Activated T-cell treated with anti-CD3 and anti-CD28 coated beads, Interleukin-2, amount 50 U/mL, for 24 hours (primary cell): ENCODE data around the gene STUM.

Experiments used
- DNase-seq: peaks from one replicate; pipeline ENCODE4 v3.0.0-alpha.2; 2020
- H3K27ac Mint-ChIP-seq: 2 replicates; pipeline ENCODE4 v1.8.0; 2020; ENCODE audit warnings: mild to moderate bottlenecking, mixed read lengths
- H3K27me3 Mint-ChIP-seq: 2 replicates; pipeline ENCODE4 v1.8.0; 2020; ENCODE audit warnings: mixed read lengths
- H3K36me3 Mint-ChIP-seq: 2 replicates; pipeline ENCODE4 v1.8.0; 2020; ENCODE audit warnings: low read depth, mixed read lengths
- H3K4me1 Mint-ChIP-seq: 2 replicates; pipeline ENCODE4 v1.8.0; 2020; ENCODE audit warnings: low read depth, mixed read lengths
- H3K4me3 Mint-ChIP-seq: 2 replicates; pipeline ENCODE4 v1.8.0; 2020; ENCODE audit warnings: mild to moderate bottlenecking, moderate library complexity, mixed read lengths
- H3K9me3 Mint-ChIP-seq: 2 replicates; pipeline ENCODE4 v1.8.0; 2020; ENCODE audit warnings: mixed read lengths

Gene STUM

GRCh38 chr1:226577401-226578180 lies 29.0 kb downstream of the STUM start:
- DNase-seq = no peak
- H3K4me3 Mint-ChIP-seq = no peak overlapping the region

DNA sequence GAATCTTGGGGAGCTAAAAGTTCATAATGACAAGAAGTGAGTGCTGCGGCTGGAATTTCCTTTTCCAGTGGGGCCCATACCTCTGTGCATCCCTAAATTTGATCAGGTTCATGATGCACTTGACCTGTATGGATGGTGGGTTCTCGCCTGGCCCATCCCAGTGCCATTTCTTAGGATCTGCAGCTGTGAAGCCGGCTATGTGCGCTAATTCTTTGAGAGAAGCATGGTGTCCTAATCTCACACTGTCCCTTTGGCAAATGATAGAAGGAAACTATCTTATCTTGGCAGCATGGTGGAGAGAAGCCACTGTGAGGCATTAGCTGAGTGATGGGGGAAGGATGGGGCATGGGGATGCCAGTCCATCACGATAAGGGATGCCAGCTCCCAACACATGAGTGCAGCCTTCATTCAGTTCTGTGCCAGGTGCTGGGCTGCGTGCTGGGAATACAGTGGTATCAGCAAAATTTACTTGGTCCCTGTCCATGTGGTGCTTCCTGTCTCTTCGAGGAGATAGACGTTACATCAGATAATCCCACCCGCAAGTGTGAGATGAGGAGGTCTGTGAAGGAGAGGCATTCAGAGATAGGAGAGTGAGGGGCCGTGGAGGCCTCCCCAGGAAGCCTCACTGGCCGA lies 30.5 kb downstream of the STUM start:
- Mint-ChIP-seq H3K4me3 (no peak overlapping the region), H3K9me3 (no peaks in the 10 kb centered on the region), H3K27me3 (no peaks in the 10 kb centered on the region), H3K4me1 (no peaks in the 10 kb centered on the region), H3K36me3 (no peaks in the 10 kb centered on the region), H3K27ac (no peak overlapping the region)
- no peak for DNase-seq

More at GRCh38 chr1:226577401-226578180, 29.0 kb downstream of the STUM start:
- H3K9me3 Mint-ChIP-seq = no peaks in the 10 kb centered on the region
- H3K27ac Mint-ChIP-seq = no peak overlapping the region
- no peaks in the 10 kb centered on the region for H3K36me3 Mint-ChIP-seq
- H3K27me3 Mint-ChIP-seq = no peaks in the 10 kb centered on the region
- H3K4me1 Mint-ChIP-seq = no peaks in the 10 kb centered on the region

GRCh38 chr1:226579781-226580323 lies 31.3 kb downstream of the STUM start:
- H3K4me1 Mint-ChIP-seq = no peaks in the 10 kb centered on the region
- no peak overlapping the region for H3K27ac Mint-ChIP-seq
- H3K4me3 Mint-ChIP-seq = no peak overlapping the region
- no peak for DNase-seq
- no peaks in the 10 kb centered on the region for H3K27me3 Mint-ChIP-seq
- no peaks in the 10 kb centered on the region for H3K36me3 Mint-ChIP-seq
- H3K9me3 Mint-ChIP-seq = no peaks in the 10 kb centered on the region

DNA sequence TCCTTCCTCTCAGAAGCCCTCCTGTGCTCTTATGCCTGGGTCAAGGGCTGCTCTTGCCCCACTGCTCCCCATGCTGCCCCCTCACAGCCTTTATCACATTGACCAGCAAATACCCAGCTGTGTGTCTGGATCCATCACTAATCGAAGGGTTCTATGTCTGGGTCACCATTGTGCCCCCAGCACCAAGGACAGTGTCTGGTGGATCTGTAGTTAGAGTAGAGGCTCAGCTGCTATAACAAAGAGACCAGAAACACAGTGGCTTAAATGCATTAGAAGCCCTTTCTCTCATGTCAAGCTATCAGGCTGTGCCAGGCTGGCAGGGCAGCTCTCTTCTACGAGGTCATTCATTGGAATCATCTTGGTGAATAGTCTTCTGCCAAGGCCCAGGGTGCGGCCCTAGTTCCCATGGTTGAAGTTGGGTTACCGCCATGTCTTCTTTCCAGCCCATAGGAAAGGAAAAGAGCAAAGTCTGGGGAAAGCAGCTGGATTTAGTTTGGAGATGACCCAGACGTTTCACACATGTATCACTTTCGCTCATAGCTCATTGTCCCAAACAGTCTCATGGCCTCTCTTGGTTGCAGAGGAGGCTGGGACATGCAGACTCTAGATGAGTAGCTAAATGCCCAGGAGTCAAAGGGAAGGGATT lies 32.2 kb downstream of the STUM start:
- no peaks in the 10 kb centered on the region for H3K4me1 Mint-ChIP-seq
- H3K27ac Mint-ChIP-seq = no peak overlapping the region
- no peaks in the 10 kb centered on the region for H3K36me3 Mint-ChIP-seq
- no peaks in the 10 kb centered on the region for H3K27me3 Mint-ChIP-seq
- no peaks in the 10 kb centered on the region for H3K9me3 Mint-ChIP-seq
- H3K4me3 Mint-ChIP-seq = no peak overlapping the region
- no peak for DNase-seq

- DNase-seq = no peak
- Mint-ChIP-seq H3K27ac (no peak overlapping the region), H3K4me3 (no peak overlapping the region), H3K36me3 (no peaks in the 10 kb centered on the region), H3K27me3 (no peaks in the 10 kb centered on the region), H3K4me1 (no peaks in the 10 kb centered on the region), H3K9me3 (no peaks in the 10 kb centered on the region)
These were observed 33.2 kb downstream of the STUM start for GRCh38 chr1:226581650-226582330.

- H3K4me3 Mint-ChIP-seq = no peak overlapping the region
- no peaks in the 10 kb centered on the region for H3K4me1 Mint-ChIP-seq
- H3K27ac Mint-ChIP-seq = no peak overlapping the region
- no peaks in the 10 kb centered on the region for H3K27me3 Mint-ChIP-seq
- DNase-seq = no peak
- H3K36me3 Mint-ChIP-seq = no peaks in the 10 kb centered on the region
- no peaks in the 10 kb centered on the region for H3K9me3 Mint-ChIP-seq
These were observed 34.4 kb downstream of the STUM start for GRCh38 chr1:226582966-226583365.

GRCh38 chr1:226584164-226584563 lies 35.6 kb downstream of the STUM start:
- no peak overlapping the region for H3K27ac Mint-ChIP-seq
- H3K4me3 Mint-ChIP-seq = no peak overlapping the region
- H3K27me3 Mint-ChIP-seq = no peaks in the 10 kb centered on the region
- no peaks in the 10 kb centered on the region for H3K4me1 Mint-ChIP-seq
- no peaks in the 10 kb centered on the region for H3K36me3 Mint-ChIP-seq
- H3K9me3 Mint-ChIP-seq = no peaks in the 10 kb centered on the region
- DNase-seq = no peak

DNA sequence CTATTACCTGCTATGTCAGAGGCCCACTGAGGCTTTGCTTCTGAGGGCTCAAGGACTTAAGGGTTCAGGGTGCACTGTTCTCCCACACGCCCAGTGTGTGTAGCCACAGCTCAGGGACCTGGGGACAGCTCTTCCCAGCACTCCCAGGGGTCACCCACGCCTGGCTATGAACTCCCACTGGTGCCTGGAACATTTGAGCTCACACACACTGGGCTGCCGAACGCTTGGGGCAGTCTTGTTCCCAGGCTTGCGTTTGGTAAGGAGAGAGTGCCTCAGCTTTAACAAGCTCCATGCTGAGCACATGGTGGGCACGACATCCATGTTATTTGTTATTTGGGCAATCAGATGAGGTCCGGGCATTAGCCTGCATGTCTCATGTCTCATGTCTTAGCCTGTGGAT lies 37.6 kb downstream of the STUM start:
- Mint-ChIP-seq H3K27ac (no peak overlapping the region), H3K9me3 (no peaks in the 10 kb centered on the region), H3K4me1 (no peaks in the 10 kb centered on the region), H3K36me3 (no peaks in the 10 kb centered on the region), H3K27me3 (no peaks in the 10 kb centered on the region), H3K4me3 (no peak overlapping the region)
- no peak for DNase-seq

DNA sequence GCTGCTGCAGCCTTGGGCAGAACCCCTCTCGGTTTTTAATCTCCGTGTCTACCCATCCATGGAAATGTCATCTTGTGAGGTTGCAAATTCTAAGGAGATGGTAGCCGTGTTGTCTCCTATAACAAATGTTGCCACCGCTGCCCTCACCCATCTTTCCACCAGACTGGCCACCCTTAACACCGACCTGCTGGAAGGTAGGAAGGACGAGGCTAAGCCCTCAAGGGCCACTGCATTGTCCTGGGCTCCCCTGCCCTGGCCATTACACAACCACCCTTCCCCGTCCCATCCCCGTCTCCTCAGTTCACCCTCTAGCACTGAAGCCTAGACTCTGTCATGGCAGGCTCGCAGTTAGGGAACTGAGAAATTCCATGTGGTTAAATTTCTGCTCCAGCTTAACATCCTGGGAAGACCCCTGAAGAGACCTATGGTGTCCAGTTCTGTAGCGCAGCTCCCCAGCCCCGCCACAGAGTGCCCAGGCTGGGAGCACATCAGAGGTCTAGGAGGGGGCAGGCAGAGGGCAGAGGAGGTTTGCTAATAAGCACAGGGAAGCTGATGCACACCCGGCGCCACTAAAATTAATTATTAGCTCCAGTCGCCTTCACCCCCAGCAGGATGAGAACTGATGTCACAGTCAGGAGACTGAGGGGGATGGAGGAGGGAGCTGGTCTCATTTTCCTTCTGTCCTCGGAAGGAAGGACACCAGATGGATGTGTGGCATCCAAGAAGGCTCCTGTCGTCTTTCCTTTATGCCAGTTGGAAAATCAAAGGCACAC lies 38.3 kb downstream of the STUM start:
- no peak for DNase-seq
- Mint-ChIP-seq H3K4me1 (no peaks in the 10 kb centered on the region), H3K36me3 (no peaks in the 10 kb centered on the region), H3K27me3 (no peaks in the 10 kb centered on the region), H3K4me3 (no peak overlapping the region), H3K9me3 (no peaks in the 10 kb centered on the region), H3K27ac (no peak overlapping the region)

- H3K27ac Mint-ChIP-seq = no peak overlapping the region
- DNase-seq = no peak
- H3K9me3 Mint-ChIP-seq = no peaks in the 10 kb centered on the region
These were observed 39.9 kb downstream of the STUM start for GRCh38 chr1:226588484-226588883.

DNA sequence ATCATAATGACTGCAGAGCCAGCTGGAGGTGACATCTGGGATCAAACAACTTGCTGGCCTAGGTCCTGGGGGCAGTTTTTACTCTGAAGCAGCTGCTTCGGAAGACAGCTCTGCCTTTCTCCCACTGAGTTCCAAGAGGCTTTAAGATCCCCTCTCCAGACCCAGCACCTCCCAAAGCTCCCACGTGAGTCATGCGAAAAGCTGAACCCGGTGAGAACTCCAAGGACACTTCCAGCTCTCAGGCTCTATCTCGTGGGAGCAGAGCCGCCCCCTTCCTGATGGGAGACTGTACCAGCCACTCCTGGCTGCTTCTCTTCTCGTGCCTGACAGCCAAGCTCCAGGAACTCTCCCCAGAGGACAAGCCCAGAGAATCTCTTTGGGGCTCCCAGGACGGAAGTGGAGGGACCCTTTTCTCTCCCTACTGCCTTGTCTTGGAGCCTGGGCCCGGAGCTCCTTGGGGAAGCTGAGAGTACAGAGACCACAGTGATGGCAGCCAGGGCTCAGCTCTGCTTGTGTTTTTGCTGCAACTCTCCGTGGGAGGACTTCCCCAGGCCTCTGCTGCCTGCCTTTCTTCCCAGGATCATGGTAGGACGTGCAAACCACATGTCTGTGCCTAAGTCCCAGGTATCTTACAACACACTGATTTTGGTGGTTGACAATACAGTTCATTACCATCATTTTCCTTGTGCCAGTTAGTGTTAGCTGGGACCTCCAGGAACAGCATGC lies 40.6 kb downstream of the STUM start:
- DNase-seq = no peak
- H3K36me3 Mint-ChIP-seq = no peaks in the 10 kb centered on the region
- H3K4me3 Mint-ChIP-seq = no peak overlapping the region
- no peak overlapping the region for H3K27ac Mint-ChIP-seq
- no peaks in the 10 kb centered on the region for H3K4me1 Mint-ChIP-seq
- no peaks in the 10 kb centered on the region for H3K27me3 Mint-ChIP-seq
- no peaks in the 10 kb centered on the region for H3K9me3 Mint-ChIP-seq

More at GRCh38 chr1:226588484-226588883, 39.9 kb downstream of the STUM start:
- H3K36me3 Mint-ChIP-seq = no peaks in the 10 kb centered on the region
- no peaks in the 10 kb centered on the region for H3K4me1 Mint-ChIP-seq
- H3K4me3 Mint-ChIP-seq = no peak overlapping the region
- no peaks in the 10 kb centered on the region for H3K27me3 Mint-ChIP-seq

DNA sequence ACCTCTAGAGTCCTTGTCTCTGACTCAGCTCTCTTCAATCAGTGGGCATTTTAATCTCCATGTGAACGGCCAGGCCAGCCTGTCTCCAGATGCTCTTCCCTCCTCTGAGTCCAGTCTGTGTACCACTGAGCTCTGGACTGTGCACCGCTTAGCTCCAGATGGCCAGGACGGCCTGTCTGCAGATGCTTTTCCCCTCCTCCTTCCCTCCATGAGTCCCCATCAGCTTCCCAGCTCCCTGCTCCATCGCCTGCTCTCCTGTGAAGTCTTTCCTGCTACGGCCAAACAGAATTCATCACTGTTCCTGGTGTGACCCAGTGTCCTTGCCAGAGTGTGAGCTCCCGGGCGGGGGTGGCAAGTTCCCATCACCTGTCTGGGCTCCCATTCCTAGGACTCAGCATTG lies 42.0 kb downstream of the STUM start:
- no peak for DNase-seq
- no peak overlapping the region for H3K27ac Mint-ChIP-seq

DNA sequence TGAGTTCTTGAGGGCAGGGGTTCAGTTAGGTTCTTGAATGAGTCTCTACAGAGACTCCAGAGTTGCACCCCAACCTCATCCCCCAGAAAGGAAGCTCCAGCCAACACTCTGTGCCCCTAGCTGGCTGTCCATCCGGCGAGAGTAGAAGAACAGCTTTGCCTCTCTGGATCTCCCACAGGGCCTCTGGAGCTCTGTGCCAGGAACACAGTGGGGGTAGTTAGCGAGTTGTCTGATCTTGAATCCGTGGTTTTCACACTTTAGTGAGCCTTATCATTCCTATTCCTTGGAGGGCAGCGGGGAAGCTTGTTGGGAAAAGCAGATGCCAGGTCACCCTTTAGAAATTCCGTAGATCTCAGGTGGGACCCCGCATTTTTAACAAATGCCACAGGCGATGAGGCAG lies 45.0 kb downstream of the STUM start:
- Mint-ChIP-seq H3K9me3 (no peaks in the 10 kb centered on the region), H3K4me3 (no peak overlapping the region), H3K36me3 (no peaks in the 10 kb centered on the region), H3K27ac (no peak overlapping the region), H3K4me1 (no peaks in the 10 kb centered on the region), H3K27me3 (no peaks in the 10 kb centered on the region)
- no peak for DNase-seq

More for the DNA sequence above, 42.0 kb downstream of the STUM start:
- Mint-ChIP-seq H3K4me1 (no peaks in the 10 kb centered on the region), H3K4me3 (no peak overlapping the region), H3K9me3 (no peaks in the 10 kb centered on the region), H3K36me3 (no peaks in the 10 kb centered on the region), H3K27me3 (no peaks in the 10 kb centered on the region)
